ENCODE results near the gene HSF2BP. TPM values are rescaled to one million over a fixed set of nuclear protein-coding genes. Genes with fewer than 3 reads are reported as not detected.

Gene HSF2BP
- total RNA-seq, 4 donors from 2014 or later, result 0.63 to 1.2 (median 0.66) TPM; not detected in 1

GRCh38 chr21:43696214-43696613 is 36.9 kb upstream of the HSF2BP start:
- TF ChIP-seq POLR2AphosphoS5 (IDR thresholded peaks at IDR 0.05), result no peak
- TF ChIP-seq CTCF (IDR thresholded peaks at IDR 0.05), result no peak
- TF ChIP-seq POLR2A (IDR thresholded peaks at IDR 0.05; ENCODE audit: low read depth), result no peak
- H3K4me1 ChIP-seq, result no peaks in the 10 kb centered on the region
- no peak overlapping the region for H3K27ac ChIP-seq (replicated peaks in 1 of 4)
- no peaks in the 10 kb centered on the region for H3K9me3 ChIP-seq
- intact Hi-C loops (cut with DNase I), result no loop called here
- WGBS, result 94% methylated on average over 15 of the region's 17 CpGs
- no peak for DNase-seq (ENCODE audit: extremely low spot score)
- no peak overlapping the region for H3K4me3 ChIP-seq
- H3K27me3 ChIP-seq, result no peaks in the 10 kb centered on the region
- H3K36me3 ChIP-seq, result peaks cover 19 to 60% (median 52%) of the 10 kb centered on the region in 4 donors

GRCh38 chr21:43694437-43695079 is 35.3 kb upstream of the HSF2BP start:
- no peak for TF ChIP-seq POLR2AphosphoS5 (IDR thresholded peaks at IDR 0.05)
- TF ChIP-seq CTCF (IDR thresholded peaks at IDR 0.05), result no peak
- TF ChIP-seq EP300 (IDR thresholded peaks at IDR 0.05), result no peak
- TF ChIP-seq POLR2A (IDR thresholded peaks at IDR 0.05; ENCODE audit: low read depth), result no peak
- DNase-seq (ENCODE audit: extremely low spot score), result no peak
- Histone ChIP-seq H3K27me3 (no peaks in the 10 kb centered on the region), H3K9me3 (no peaks in the 10 kb centered on the region), H3K4me1 (no peaks in the 10 kb centered on the region), H3K27ac (replicated peaks in 1 of 4) (no peak overlapping the region), H3K4me3 (no peak overlapping the region), H3K36me3 (peaks cover 30 to 76% (median 69%) of the 10 kb centered on the region in 4 donors)
- 79% methylated on average over 13 of the region's 27 CpGs for WGBS
- intact Hi-C loops (cut with DNase I), result no loop called here

GRCh38 chr21:43693981-43694380 is 34.7 kb upstream of the HSF2BP start:
- Histone ChIP-seq H3K4me3 (no peak overlapping the region), H3K4me1 (no peaks in the 10 kb centered on the region), H3K36me3 (peaks cover 30 to 82% (median 74%) of the 10 kb centered on the region in 4 donors), H3K27ac (replicated peaks in 1 of 4) (no peak overlapping the region), H3K27me3 (no peaks in the 10 kb centered on the region), H3K9me3 (no peaks in the 10 kb centered on the region)
- intact Hi-C loops (cut with DNase I), result no loop called here
- TF ChIP-seq EP300 (IDR thresholded peaks at IDR 0.05) (no peak), CTCF (IDR thresholded peaks at IDR 0.05) (no peak), POLR2A (IDR thresholded peaks at IDR 0.05; ENCODE audit: low read depth) (no peak), POLR2AphosphoS5 (IDR thresholded peaks at IDR 0.05) (no peak)
- no peak for DNase-seq (ENCODE audit: extremely low spot score)
- WGBS, result 96% methylated on average over 23 of the region's 23 CpGs

- intact Hi-C loops (cut with DNase I), result no loop called here
- no peak for DNase-seq (ENCODE audit: extremely low spot score)
- Histone ChIP-seq H3K4me1 (peaks cover 0 to 3% (median 0%) of the 10 kb centered on the region in 4 donors), H3K27ac (replicated peaks in 1 of 4) (no peak overlapping the region), H3K27me3 (no peaks in the 10 kb centered on the region), H3K36me3 (peaks cover 36 to 92% (median 85%) of the 10 kb centered on the region in 4 donors), H3K9me3 (no peaks in the 10 kb centered on the region), H3K4me3 (no peak overlapping the region)
- TF ChIP-seq CTCF (IDR thresholded peaks at IDR 0.05) (no peak), POLR2A (IDR thresholded peaks at IDR 0.05; ENCODE audit: low read depth) (no peak)
- 95% methylated on average over 4 of the region's 8 CpGs for WGBS
These were observed 33.7 kb upstream of the HSF2BP start for GRCh38 chr21:43692949-43693348.

GRCh38 chr21:43691801-43692200 is 32.5 kb upstream of the HSF2BP start:
- intact Hi-C loops (cut with DNase I), result no loop called here
- Histone ChIP-seq H3K27me3 (no peaks in the 10 kb centered on the region), H3K27ac (replicated peaks in 1 of 4) (no peak overlapping the region), H3K9me3 (no peaks in the 10 kb centered on the region), H3K4me3 (no peak overlapping the region), H3K36me3 (peaks cover 47 to 98% (median 96%) of the 10 kb centered on the region in 4 donors), H3K4me1 (peaks cover 0 to 11% (median 0%) of the 10 kb centered on the region in 4 donors)
- 97% methylated on average over 10 of the region's 10 CpGs for WGBS
- DNase-seq (ENCODE audit: extremely low spot score), result no peak
- TF ChIP-seq CTCF (IDR thresholded peaks at IDR 0.05) (no peak), EP300 (IDR thresholded peaks at IDR 0.05) (no peak), POLR2A (IDR thresholded peaks at IDR 0.05; ENCODE audit: low read depth) (no peak), POLR2AphosphoS5 (IDR thresholded peaks at IDR 0.05) (no peak)
